Epithelial cell of esophagus (primary cell): Measurements from ENCODE around the gene NCOA1.

Source experiments
- DNase-seq: peaks from one replicate; pipeline ENCODE4 v3.0.0; 2010; ENCODE audit warnings: low read depth
- H3K4me3 ChIP-seq: 2 replicates; pipeline ENCODE4 v1.5.1; 2011; ENCODE audit warnings: mild to moderate bottlenecking, low read length, control low read depth
- CTCF ChIP-seq: IDR thresholded peaks from 2 replicates; pipeline ENCODE4 v1.5.1; 2011; ENCODE audit warnings: low read depth, mild to moderate bottlenecking, low read length, control low read depth, inconsistent platforms; ENCODE audit not compliant: insufficient read depth; ENCODE audit errors: missing control alignments

Gene NCOA1

DNA sequence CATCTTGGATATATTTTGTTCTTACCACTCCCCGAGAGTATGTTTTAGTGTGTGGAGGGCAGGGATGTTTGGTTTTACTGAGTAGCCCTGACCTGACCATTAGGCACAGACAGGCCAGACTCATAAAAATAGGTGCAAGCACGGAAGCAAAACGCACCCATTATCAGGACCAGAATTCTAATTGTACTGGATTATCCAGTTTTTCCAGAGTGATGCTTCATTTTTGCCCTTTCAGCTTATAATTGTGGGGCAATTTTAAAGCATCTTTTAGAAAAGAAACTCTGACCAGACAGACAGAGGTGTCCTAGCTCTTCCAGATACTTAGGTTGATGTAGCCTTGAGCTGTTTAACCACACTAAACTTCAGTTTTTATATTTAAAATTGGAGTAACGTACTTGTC, 4.4 kb downstream of the NCOA1 start:
- no peak for DNase-seq
- TF ChIP-seq CTCF = no peak
- H3K4me3 ChIP-seq = no peak overlapping the region

DNA sequence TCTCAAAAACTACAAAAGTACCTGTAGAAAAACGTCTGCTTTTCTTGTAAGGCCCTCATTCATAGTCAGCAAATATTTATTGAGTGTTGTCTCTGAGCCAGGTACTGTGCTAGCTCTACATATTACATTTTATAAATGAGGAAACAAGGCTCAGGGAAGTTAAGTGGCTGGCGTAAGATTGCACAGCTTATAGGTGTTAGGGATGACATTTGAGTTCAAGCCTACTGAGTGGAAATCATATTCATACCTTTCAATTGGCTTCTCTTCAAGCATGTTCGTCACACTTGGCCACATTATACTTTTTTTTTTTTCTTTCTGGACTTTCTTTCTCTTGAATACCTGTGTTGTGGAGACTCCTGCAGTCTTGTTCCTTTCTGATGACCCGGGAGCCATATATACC, 5.9 kb downstream of the NCOA1 start:
- no peak for DNase-seq
- H3K4me3 ChIP-seq = no peak overlapping the region
- no peak for TF ChIP-seq CTCF

- no peak for TF ChIP-seq CTCF
- H3K4me3 ChIP-seq = no peak overlapping the region
- DNase-seq = no peak
These were observed 6.6 kb downstream of the NCOA1 start for GRCh38 chr2:24497685-24498084.

GRCh38 chr2:24498121-24498520, 7.1 kb downstream of the NCOA1 start:
- TF ChIP-seq CTCF = no peak
- no peak overlapping the region for H3K4me3 ChIP-seq
- no peak for DNase-seq

- no peak for TF ChIP-seq CTCF
- no peak overlapping the region for H3K4me3 ChIP-seq
- no peak for DNase-seq
These were observed 10.8 kb downstream of the NCOA1 start for GRCh38 chr2:24501813-24502212.

GRCh38 chr2:24505534-24506275, 14.7 kb downstream of the NCOA1 start:
- DNase-seq = no peak
- no peak for TF ChIP-seq CTCF
- no peak overlapping the region for H3K4me3 ChIP-seq

DNA sequence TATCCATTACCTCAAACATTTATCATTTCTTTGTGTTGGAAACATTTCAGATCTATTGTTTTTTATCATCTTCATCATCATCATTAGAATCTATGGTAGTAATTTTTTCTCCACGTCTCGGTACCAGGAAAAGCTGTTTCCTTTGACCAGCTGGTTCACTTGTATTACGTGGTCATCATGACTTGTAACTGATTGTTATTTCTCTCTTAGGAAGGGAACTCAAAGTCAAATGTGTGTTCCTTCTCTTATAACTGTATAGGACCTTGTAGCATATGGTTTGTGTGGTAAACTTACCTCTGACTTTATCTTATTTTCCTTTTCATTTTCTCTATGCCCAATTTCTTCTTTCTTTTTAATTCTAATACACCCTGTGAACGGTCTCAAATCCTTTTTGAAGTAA, 16.5 kb downstream of the NCOA1 start:
- no peak for TF ChIP-seq CTCF
- DNase-seq = no peak
- no peak overlapping the region for H3K4me3 ChIP-seq
